ENCODE data around the gene OR7A17. TPM values are rescaled to one million over a fixed set of nuclear protein-coding genes. Genes with fewer than 3 reads are reported as not detected.

Gene OR7A17
- total RNA-seq, 1 donor from 2014 or later = not detected

Small RNAs within 50 kb of the gene (small RNA-seq; reads per million reads assigned to genes)
- gene OR7A18P = not detected

Other genes starting within 250 kb of the OR7A17 start
- not detected for gene ADGRE3, start 211.3 kb downstream of the OR7A17 start, total RNA-seq
- gene ZNF333, start 196.1 kb downstream of the OR7A17 start, total RNA-seq = 33.4 TPM
- gene ADGRE2, start 107.6 kb downstream of the OR7A17 start, total RNA-seq = under 0.01 TPM
- not detected for gene OR7A5, start 50.9 kb downstream of the OR7A17 start, total RNA-seq
- not detected for gene OR7C1, start 50.9 kb downstream of the OR7A17 start, total RNA-seq
- not detected for gene OR7A10, start 37.2 kb downstream of the OR7A17 start, total RNA-seq
- not detected for gene OR7C2, start 55.4 kb upstream of the OR7A17 start, total RNA-seq
- gene SLC1A6, start 93.7 kb upstream of the OR7A17 start, total RNA-seq = 54.6 TPM
- gene CASP14, start 163.3 kb upstream of the OR7A17 start, total RNA-seq = not detected
- under 0.01 TPM for gene OR1I1, start 196.1 kb upstream of the OR7A17 start, total RNA-seq
- 1.2 TPM for gene SYDE1, start 221.3 kb upstream of the OR7A17 start, total RNA-seq